Esophagus muscularis mucosa (tissue), 4 donors: ENCODE data around the gene RBSN. TPM values are rescaled to one million over a fixed set of nuclear protein-coding genes. Genes with fewer than 3 reads are reported as not detected.

Source experiments
- DNase-seq: peaks from one replicate; pipeline ENCODE4 v3.0.0-alpha.2; 2017; ENCODE audit errors: extremely low spot score
- H3K27ac ChIP-seq, 4 donors: fragments of 200-600 bp; sonication (generic); replicated peaks in 1 of 4; 1 replicate in 3 of 4; 2 replicates in 1 of 4; pipeline ENCODE4 v1.5.1; 2016 to 2019; ENCODE audit warnings: mild to moderate bottlenecking in 1 of 4
- H3K27me3 ChIP-seq, 4 donors: fragments of 200-600 bp; sonication (generic); one replicate each; pipeline versions ENCODE4 v1.5.1 to v1.6.0; 2016 to 2019
- H3K36me3 ChIP-seq, 4 donors: fragments of 200-600 bp; sonication (generic); one replicate each; pipeline ENCODE4 v1.5.1; 2016 to 2019
- H3K4me1 ChIP-seq, 4 donors: fragments of 200-600 bp; sonication (generic); one replicate each; pipeline ENCODE4 v1.5.1; 2016 to 2019
- H3K4me3 ChIP-seq, 4 donors: fragments of 200-600 bp; sonication (generic); 1 replicate in 2 of 4; 2 replicates in 2 of 4; pipeline ENCODE4 v1.5.1; 2016 to 2019; ENCODE audit warnings: mild to moderate bottlenecking in 4 of 4, moderate library complexity in 1 of 4
- H3K9me3 ChIP-seq, 4 donors: fragments of 200-600 bp; sonication (generic); 1 replicate in 3 of 4; 2 replicates in 1 of 4; pipeline ENCODE4 v1.5.1; 2016 to 2019
- EP300 ChIP-seq: sonication (generic); formaldehyde crosslinking; IDR thresholded peaks from one replicate; pipeline ENCODE4 v1.6.1; 2017; ENCODE audit warnings: antibody characterized with exemption
- POLR2A ChIP-seq: fragments of 450-650 bp; IDR thresholded peaks from one replicate; pipeline ENCODE4 v1.6.1; 2017; ENCODE audit warnings: antibody characterized with exemption, moderate library complexity, mild to moderate bottlenecking, low read depth
- POLR2AphosphoS5 ChIP-seq, 2 donors: sonication (generic); formaldehyde crosslinking; IDR thresholded peaks; one replicate each; pipeline ENCODE4 v1.6.1; 2017; ENCODE audit warnings: antibody characterized with exemption in 2 of 2
- WGBS: methylation state at CpG from one replicate; pipeline ENCODE4 v1.1.5; 2018; 5-methylcytosine and 5-hydroxymethylcytosine counted together
- intact Hi-C: fragments of 100-400 bp; cut with DNase I; formaldehyde crosslinking; loops from one replicate; pipeline ENCODE4 v1.15.1; 2023
- total RNA-seq, 4 donors: library from RNA; depleted of rRNA; stranded (reverse); fragments of >200 nt; gene quantifications; one replicate each; pipeline versions ENCODE4 v1.1.0 to v1.2.1, GENCODE V29; 2016
- TF ChIP-seq, protein P1 (sequence below), 3 experiments: fragments of 200-600 bp in 2 of 3; fragments of 450-650 bp in 1 of 3; sonication (generic) in 2 of 3; IDR thresholded peaks; one replicate each; pipeline ENCODE4 v1.5.1; 2017 to 2019; ENCODE audit warnings: antibody characterized with exemption in 3 of 3, mild to moderate bottlenecking in 2 of 3, moderate library complexity in 1 of 3

RBSN gene
- total RNA-seq, 4 donors from 2014 or later, result 31.6 to 45.7 (median 39.0) TPM

DNA sequence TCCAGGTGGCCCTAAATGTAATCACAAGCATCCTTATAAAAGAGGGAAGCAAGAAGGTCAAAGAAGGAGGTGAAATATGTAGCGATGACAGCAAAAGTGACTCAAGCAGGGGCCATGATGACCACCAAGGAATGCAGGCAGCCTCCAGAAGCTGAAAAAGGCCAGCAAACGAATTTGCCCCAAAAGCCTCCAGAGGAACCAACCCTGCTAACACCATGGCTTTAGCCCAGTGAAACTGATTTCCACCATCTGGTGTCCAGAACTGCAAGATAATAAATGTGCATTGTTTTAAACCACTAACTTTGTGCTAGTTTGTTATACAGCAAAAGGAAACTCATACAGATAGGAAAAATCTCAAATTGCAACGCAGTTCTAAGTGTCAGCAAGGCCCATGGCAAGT is 23.0 kb upstream of the RBSN start:
- TF ChIP-seq POLR2AphosphoS5 (IDR thresholded peaks at IDR 0.05), result no peak
- TF ChIP-seq, protein P1, sequence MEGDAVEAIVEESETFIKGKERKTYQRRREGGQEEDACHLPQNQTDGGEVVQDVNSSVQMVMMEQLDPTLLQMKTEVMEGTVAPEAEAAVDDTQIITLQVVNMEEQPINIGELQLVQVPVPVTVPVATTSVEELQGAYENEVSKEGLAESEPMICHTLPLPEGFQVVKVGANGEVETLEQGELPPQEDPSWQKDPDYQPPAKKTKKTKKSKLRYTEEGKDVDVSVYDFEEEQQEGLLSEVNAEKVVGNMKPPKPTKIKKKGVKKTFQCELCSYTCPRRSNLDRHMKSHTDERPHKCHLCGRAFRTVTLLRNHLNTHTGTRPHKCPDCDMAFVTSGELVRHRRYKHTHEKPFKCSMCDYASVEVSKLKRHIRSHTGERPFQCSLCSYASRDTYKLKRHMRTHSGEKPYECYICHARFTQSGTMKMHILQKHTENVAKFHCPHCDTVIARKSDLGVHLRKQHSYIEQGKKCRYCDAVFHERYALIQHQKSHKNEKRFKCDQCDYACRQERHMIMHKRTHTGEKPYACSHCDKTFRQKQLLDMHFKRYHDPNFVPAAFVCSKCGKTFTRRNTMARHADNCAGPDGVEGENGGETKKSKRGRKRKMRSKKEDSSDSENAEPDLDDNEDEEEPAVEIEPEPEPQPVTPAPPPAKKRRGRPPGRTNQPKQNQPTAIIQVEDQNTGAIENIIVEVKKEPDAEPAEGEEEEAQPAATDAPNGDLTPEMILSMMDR (IDR thresholded peaks at IDR 0.05), result no peak
- TF ChIP-seq EP300, result no peak
- no peak for TF ChIP-seq POLR2A
- intact Hi-C loops, result no loop called here

DNA sequence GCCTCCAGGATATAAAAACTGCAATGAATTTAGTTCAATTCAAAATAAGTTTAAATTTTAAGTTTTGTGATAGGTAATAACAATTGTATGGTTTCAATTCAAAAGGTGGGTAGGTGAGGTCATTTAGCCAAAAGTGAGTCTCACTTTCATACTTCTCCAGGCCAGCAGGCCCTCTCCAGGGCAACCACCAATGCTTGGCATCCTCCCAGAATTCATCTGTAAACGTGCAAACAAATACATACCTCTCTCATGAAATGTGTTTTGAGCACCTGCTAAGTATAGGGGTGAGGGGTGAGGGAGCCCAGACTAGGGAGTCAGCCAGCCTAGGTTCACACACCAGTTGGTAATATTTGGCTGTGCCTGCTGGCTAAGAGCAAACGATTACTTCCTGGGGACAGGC is 22.0 kb upstream of the RBSN start:
- Histone ChIP-seq H3K9me3 (no peaks in the 10 kb centered on the region), H3K4me3 (no peak overlapping the region), H3K27me3 (peaks cover 0 to 14% (median 0%) of the 10 kb centered on the region in 4 donors), H3K27ac (no peak overlapping the region), H3K36me3 (no peaks in the 10 kb centered on the region), H3K4me1 (peaks cover 0 to 7% (median 0%) of the 10 kb centered on the region in 4 donors)
- TF ChIP-seq POLR2A (no peak), EP300 (no peak), POLR2AphosphoS5 (IDR thresholded peaks at IDR 0.05) (no peak)
- TF ChIP-seq, protein P1 (IDR thresholded peaks at IDR 0.05), result no peak
- 39% methylated on average over 2 of the region's 2 CpGs for WGBS
- no peak for DNase-seq
- intact Hi-C loops, result no loop called here

More for the DNA sequence above, 23.0 kb upstream of the RBSN start:
- no peak overlapping the region for H3K4me3 ChIP-seq
- no peaks in the 10 kb centered on the region for H3K9me3 ChIP-seq
- H3K27ac ChIP-seq, result no peak overlapping the region
- DNase-seq, result no peak
- WGBS, result 78% methylated on average over 3 of the region's 3 CpGs
- H3K27me3 ChIP-seq, result peaks cover 0 to 14% (median 0%) of the 10 kb centered on the region in 4 donors
- H3K36me3 ChIP-seq, result no peaks in the 10 kb centered on the region
- H3K4me1 ChIP-seq, result peaks cover 0 to 7% (median 0%) of the 10 kb centered on the region in 4 donors

- no peak for DNase-seq
- no peak overlapping the region for H3K27ac ChIP-seq
- H3K4me1 ChIP-seq, result peaks cover 0 to 7% (median 0%) of the 10 kb centered on the region in 4 donors
- WGBS, result 93% methylated on average over 3 of the region's 3 CpGs
- H3K27me3 ChIP-seq, result peaks cover 0 to 14% (median 0%) of the 10 kb centered on the region in 4 donors
- intact Hi-C loops, result loop anchor here (10.0 kb wide), 1 partner anchor 438 kb away; no protein-coding TSS in a partner anchor
- H3K36me3 ChIP-seq, result no peaks in the 10 kb centered on the region
- no peak for TF ChIP-seq POLR2A
- TF ChIP-seq, protein P1 (IDR thresholded peaks at IDR 0.05), result no peak
- no peak for TF ChIP-seq EP300
- no peak for TF ChIP-seq POLR2AphosphoS5 (IDR thresholded peaks at IDR 0.05)
- no peaks in the 10 kb centered on the region for H3K9me3 ChIP-seq
- H3K4me3 ChIP-seq, result no peak overlapping the region
Observed at GRCh38 chr3:15117011-15117410, 18.1 kb upstream of the RBSN start.

- peaks cover 0 to 7% (median 0%) of the 10 kb centered on the region in 4 donors for H3K4me1 ChIP-seq
- no peak for DNase-seq
- no peak overlapping the region for H3K27ac ChIP-seq
- peaks cover 0 to 14% (median 0%) of the 10 kb centered on the region in 4 donors for H3K27me3 ChIP-seq
- H3K4me3 ChIP-seq, result no peak overlapping the region
- H3K36me3 ChIP-seq, result no peaks in the 10 kb centered on the region
- intact Hi-C loops, result loop anchor here (10.0 kb wide), 1 partner anchor 439 kb away; no protein-coding TSS in a partner anchor
- no peaks in the 10 kb centered on the region for H3K9me3 ChIP-seq
- TF ChIP-seq POLR2A, result no peak
- no peak for TF ChIP-seq POLR2AphosphoS5 (IDR thresholded peaks at IDR 0.05)
- TF ChIP-seq EP300, result no peak
- TF ChIP-seq, protein P1 (IDR thresholded peaks at IDR 0.05), result no peak
- WGBS, result 100% methylated on average over 2 of the region's 2 CpGs
Observed at GRCh38 chr3:15116032-15116669, 17.2 kb upstream of the RBSN start.
